ENCODE data around the gene ATP6V0A4.
"Not testable (repeated sequence)": the region's sequence is repeated elsewhere in the genome, so short reads cannot be mapped to it uniquely, and the experiment has no call there.

The ATP6V0A4 gene

GRCh38 chr7:138697535-138698182, 100.3 kb downstream of the ATP6V0A4 start:
- DNase-seq = no peak

DNA sequence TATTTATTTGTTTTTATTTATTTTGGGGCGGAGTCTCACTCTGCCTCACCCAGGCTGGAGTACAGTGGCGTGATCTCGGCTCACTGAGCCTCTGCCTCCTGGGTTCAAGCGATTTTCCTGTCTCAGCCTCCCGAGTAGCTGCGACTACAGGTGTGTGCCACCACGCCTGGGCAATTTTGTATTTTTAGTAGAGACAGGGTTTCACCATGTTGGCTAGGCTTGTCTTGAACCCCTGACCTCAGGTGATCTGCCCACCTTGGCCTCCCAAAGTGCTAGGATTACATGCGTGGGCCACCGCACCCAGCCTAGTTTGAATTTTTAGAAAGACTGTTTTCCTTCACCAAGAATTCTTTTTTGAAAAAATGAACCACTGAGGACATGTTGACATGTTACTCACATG, 102.2 kb downstream of the ATP6V0A4 start:
- not testable (repeated sequence) for DNase-seq

DNA sequence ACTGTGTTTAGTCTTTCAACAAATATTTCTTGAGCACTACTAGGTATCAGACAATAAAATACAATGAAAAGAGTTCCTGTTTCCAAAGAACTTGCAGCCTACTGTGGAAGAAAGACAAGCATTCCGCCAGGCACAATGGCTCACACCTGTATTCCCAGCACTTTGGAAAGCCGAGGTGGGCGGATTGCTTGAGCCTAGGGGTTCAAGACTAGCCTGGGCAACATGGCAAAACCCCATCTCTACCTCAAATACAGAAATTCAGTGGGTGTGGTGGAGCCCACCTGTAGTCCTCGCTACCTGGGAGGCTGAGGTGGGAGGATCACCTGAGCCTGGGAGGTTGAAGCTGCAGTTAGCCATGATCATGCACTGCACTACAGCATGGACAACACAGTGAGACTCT, 102.9 kb downstream of the ATP6V0A4 start:
- DNase-seq = no peak

- DNase-seq = no peak
These were observed 106.8 kb downstream of the ATP6V0A4 start for GRCh38 chr7:138691178-138691577.

DNA sequence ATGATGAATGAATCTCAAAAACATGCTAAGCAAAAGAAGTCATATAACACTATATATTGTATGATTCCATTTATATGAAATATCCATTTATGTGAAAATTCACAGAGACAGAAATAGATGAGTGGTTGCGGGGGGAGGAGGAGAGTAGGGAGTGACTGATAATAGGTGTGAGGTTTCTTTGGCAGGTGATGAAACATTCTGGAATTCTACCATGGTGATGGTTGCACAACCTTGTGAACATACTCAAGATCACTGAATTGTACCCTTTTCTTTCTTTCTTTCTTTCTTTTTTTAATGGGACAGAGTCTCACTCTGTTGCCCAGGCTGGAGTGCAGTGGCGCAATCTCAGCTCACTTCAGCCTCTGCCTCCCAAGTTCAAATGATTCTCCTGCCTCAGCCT, 107.5 kb downstream of the ATP6V0A4 start:
- DNase-seq = no peak

GRCh38 chr7:138688037-138688436, 110.0 kb downstream of the ATP6V0A4 start:
- DNase-seq = not testable (repeated sequence)

GRCh38 chr7:138684340-138684739, 113.7 kb downstream of the ATP6V0A4 start:
- no peak for DNase-seq

DNA sequence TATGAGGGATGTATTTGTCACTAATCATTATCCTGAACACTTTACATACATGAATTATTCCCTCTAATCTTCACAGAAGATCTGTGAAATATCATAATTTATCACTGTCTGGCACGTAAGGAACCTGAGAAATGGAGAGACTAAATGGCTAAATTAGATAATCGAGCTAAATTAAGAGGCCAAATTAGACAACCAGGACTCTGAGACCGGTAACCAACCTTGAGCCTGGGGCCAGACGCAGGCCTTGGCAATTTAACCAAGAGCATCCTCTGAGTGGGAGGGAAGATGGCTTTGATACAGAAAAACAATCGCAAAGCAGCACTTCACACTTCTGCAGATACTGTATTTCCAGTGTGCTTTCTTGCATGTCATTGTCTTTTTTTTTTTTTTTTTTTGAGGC, 118.2 kb downstream of the ATP6V0A4 start:
- no peak for DNase-seq

DNA sequence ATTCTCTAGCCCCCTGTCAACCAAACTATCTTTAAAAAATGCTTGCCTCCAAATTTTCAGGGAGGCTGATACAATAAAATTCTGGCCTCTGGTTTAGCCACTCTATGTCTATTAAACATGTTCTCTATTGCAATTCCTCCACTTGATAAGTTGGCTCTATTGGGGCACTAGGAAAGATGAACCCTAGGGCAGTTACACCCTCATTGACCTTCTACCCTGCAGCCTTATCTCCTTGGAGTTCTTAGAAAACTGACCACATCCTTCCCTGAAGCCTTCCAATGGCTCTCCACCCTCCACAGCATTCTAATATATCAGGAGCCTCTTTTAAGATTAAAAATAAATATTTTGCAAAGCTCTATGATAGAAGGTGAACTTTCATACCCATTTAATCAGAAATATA, 127.4 kb downstream of the ATP6V0A4 start:
- no peak for DNase-seq

DNA sequence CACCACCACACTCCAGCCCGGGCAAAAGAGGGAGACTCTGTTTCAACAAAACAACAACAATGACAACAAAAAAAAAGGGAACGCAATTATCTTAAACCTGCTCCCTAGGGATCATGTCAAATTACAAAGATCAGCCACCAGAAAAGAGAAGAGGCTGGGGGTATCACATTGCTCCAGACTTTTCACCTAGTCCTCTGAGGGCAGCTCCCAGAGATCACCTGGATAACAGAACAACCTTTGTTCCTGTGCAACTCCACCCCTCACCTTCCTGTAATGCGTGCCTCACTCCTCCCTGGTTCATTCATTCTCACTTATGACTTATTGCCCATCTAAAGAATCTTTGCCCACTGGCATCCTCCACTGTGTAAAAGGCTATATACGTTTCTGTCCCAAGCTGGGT, 128.6 kb downstream of the ATP6V0A4 start:
- DNase-seq = no peak

DNA sequence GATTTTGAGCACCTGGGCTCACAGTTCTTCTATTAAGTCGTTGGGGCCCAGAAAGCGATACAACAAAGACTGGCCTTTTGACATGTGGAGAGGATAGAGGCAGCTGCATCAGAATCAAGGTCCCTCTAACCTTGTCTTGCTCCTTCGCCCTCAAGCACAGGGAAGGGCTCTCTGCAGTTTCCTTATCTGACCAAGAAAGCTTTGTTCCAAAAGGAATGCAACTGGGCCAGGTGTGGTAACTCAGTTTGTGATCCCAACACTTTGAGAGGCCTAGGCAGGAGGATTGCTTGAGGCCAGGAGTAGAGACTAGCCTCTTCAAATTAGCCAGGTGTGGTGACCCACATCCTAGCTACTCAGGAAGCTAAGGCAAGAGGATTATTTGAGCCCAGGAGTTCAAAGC, 129.1 kb downstream of the ATP6V0A4 start:
- no peak for DNase-seq

DNA sequence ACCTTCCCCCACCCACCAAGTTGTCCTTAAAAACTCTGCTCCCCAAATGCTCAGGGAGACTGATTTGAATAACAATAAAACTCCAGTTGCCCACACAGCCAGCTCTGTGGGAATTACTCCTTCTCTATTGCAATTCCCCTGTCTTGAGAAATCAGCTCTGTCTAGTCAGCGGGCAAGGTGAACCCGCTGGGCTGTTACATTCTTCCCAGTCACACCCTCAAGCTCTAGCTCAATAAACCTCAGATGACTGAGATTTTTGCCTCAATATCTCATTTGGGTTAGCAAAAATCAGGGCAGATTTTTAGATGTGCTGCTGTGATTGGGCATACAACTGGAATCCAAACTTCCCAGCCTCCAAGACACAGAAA, 129.8 kb downstream of the ATP6V0A4 start:
- DNase-seq = no peak

DNA sequence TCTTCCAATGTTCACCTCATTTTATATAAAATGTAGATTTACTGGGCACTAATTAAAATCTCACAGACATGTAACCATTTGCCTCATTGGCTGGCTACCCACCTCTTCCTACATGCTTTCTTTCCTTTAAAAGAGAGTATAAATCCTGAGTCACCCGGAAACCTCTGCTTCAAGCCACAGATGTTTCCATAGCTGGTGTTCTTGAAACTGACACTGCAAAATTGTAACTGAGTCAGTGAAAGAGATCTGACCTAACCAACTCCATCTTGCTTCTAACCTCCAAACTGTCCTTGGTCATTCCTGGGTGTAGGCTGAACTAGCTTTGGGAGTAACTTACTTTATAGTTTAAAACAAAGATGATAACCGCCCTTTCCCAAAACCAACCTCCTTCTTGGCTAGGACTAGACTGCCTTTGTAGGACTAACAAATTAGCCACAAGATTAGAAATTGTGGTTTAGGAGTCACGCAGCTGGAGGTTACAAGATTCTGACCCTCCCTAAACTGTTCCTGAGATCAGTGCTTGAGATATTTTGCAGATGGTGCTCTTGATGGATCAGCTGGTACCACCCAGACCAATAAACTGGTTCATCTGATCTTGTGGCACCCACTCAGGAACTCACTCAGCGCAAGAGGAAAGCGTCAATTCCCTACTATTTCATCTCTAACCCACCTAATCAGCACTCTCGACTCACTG, 130.3 kb downstream of the ATP6V0A4 start:
- no peak for DNase-seq

- no peak for DNase-seq
These were observed 131.6 kb downstream of the ATP6V0A4 start for GRCh38 chr7:138666385-138666784.

DNA sequence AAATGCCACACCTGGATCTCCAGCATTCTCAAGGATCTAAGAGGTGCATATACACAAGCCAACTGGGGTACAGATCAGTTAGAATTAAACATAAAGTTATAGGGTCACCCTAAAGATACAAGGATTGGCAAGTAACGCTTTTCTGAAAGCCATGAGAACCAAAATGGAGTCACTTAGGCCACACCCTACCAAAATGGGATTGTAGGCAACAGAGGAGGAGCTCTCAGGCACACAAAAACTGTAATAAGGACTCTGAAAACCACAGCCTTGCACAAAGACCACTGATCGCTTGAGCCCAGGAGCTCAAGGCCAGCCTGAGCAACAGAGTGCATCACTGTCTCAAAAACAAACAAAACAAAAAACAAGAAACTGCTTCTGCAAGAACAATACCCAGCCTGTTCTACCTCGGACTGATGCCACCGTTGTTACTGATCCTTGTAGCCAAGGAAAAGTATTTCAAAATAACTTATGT, 132.3 kb downstream of the ATP6V0A4 start:
- no peak for DNase-seq

- no peak for DNase-seq
These were observed 132.7 kb downstream of the ATP6V0A4 start for GRCh38 chr7:138665249-138665648.

GRCh38 chr7:138663725-138664710, 134.0 kb downstream of the ATP6V0A4 start:
- no peak for DNase-seq

DNA sequence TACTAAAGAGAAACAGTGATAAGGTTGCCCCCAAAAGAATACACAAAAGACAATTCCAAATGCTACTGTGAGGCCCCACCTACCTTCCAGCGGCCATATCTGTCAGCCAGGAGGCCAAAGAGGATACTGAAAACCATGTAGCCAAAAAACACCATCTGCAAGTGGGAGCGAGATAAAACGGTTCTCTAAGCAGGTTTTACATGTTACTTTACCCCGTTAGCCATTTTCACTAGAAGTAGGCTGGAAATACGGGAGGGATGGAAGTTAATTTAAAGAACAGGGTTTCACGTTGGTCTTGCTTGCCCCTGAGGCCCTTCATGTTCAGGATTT, 135.0 kb downstream of the ATP6V0A4 start:
- DNase-seq = no peak

- no peak for DNase-seq
These were observed 135.7 kb downstream of the ATP6V0A4 start for GRCh38 chr7:138662076-138662990.

DNA sequence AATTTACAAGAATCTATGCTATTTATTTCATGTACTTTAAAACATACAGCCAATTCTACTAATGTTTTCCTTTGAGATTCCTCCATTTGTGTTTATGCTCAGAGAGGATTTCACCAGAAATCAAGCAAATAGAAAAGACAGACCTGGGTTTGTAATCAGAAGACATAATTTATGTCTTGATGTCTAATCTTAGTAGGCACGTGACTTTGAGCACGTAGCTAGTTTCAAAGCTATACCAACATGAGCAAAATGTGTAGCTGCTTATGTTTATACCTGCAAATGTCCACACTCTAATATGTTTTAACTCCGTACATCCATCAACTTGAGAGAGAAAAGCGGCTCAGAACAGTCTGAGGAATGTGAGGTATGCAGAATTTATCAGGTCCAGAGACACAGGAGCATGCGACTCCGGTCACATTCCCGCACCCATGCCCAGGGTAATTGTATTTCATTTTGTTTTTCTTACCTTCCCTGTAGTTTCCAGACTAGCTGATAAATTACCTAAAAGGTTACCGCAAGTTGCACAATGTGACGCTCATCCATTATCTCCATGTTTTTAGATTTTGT, 136.8 kb downstream of the ATP6V0A4 start:
- DNase-seq = no peak

GRCh38 chr7:138658889-138659288, 139.1 kb downstream of the ATP6V0A4 start:
- no peak for DNase-seq

- DNase-seq = no peak
These were observed 140.1 kb downstream of the ATP6V0A4 start for GRCh38 chr7:138657854-138658386.
